SH-SY5Y (cell line): ENCODE data around the gene RBM14.

Experiments used
- GATA2 ChIP-seq: IDR thresholded peaks from 2 replicates; pipeline ENCODE4 v1.6.1; 2011; ENCODE audit warnings: mild to moderate bottlenecking, low read depth, low read length
- GATA3 ChIP-seq: IDR thresholded peaks from 2 replicates; pipeline ENCODE4 v1.6.1; 2011; ENCODE audit warnings: low read depth, mild to moderate bottlenecking, low read length, moderate library complexity

- no peak for TF ChIP-seq GATA2
- TF ChIP-seq GATA3 = no peak
Observed at GRCh38 chr11:66649903-66650302, 33.5 kb downstream of the RBM14 start.
